Prostate gland (tissue), 2 donors: ENCODE results near the gene ZP2.

Experiments used
- POLR2AphosphoS5 ChIP-seq: sonication (generic); formaldehyde crosslinking; IDR thresholded peaks from one replicate; pipeline ENCODE4 v1.6.1; 2017; ENCODE audit warnings: antibody characterized with exemption
- TF ChIP-seq, protein P1 (sequence below), 4 experiments: fragments of 200-600 bp in 2 of 4; fragments of 450-650 bp in 2 of 4; sonication (generic) in 2 of 4; IDR thresholded peaks; 1 replicate in 3 of 4; 2 replicates in 1 of 4; pipeline ENCODE4 v1.5.1; 2016 to 2019; ENCODE audit warnings: antibody characterized with exemption in 4 of 4, mild to moderate bottlenecking in 2 of 4, moderate library complexity in 2 of 4

DNA sequence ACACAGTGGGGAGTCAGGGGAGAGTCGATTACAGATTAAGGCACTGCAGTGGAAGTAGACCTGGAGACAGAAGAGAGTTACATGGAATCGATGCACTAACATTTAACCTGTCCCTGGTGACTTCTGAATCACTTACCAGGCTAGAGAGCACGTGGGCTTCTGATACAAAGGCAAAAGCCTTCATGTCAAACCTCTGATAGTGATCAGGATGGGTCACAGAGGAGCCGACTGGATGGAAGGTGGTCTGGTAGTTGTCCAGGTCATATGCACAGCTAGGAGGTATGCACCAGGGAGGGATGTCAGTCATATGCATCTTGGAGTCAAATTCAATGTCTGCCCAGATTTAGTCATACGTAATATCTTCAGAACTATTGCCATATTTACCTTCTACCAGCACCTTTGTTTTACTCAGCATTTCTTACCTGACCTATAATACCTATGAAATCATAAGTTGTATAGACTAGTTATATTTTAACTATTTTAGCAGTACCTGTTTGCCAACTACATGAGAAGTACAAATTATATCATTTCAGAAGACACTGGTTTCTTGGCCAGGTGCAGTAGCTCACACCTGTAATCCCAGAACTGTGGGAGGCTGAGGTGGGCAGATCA is 11.7 kb downstream of the ZP2 start:
- TF ChIP-seq, protein P1, sequence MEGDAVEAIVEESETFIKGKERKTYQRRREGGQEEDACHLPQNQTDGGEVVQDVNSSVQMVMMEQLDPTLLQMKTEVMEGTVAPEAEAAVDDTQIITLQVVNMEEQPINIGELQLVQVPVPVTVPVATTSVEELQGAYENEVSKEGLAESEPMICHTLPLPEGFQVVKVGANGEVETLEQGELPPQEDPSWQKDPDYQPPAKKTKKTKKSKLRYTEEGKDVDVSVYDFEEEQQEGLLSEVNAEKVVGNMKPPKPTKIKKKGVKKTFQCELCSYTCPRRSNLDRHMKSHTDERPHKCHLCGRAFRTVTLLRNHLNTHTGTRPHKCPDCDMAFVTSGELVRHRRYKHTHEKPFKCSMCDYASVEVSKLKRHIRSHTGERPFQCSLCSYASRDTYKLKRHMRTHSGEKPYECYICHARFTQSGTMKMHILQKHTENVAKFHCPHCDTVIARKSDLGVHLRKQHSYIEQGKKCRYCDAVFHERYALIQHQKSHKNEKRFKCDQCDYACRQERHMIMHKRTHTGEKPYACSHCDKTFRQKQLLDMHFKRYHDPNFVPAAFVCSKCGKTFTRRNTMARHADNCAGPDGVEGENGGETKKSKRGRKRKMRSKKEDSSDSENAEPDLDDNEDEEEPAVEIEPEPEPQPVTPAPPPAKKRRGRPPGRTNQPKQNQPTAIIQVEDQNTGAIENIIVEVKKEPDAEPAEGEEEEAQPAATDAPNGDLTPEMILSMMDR (IDR thresholded peaks at IDR 0.05), result no peak
- TF ChIP-seq POLR2AphosphoS5, result no peak
